ENCODE data around the gene RANBP9. TPM values are rescaled to one million over a fixed set of nuclear protein-coding genes. Genes with fewer than 3 reads are reported as not detected.

The RANBP9 gene
- total RNA-seq, 2 donors from 2014 or later = 27.2 to 35.0 TPM

GRCh38 chr6:13617066-13617465, 94.6 kb downstream of the RANBP9 start:
- Histone ChIP-seq H3K4me1 (peaks cover 7% of the 10 kb centered on the region), H3K4me3 (no peak overlapping the region), H3K36me3 (peaks cover 19% of the 10 kb centered on the region), H3K27ac (no peak overlapping the region), H3K9me3 (no peaks in the 10 kb centered on the region), H3K27me3 (no peaks in the 10 kb centered on the region), H3K9ac (ENCODE audit: low read depth in 2 of 2, low read length in 2 of 2) (no peak overlapping the region)
- intact Hi-C loops (cut with DNase I) = no loop called here
- no peak for DNase-seq
- TF ChIP-seq, protein P1, sequence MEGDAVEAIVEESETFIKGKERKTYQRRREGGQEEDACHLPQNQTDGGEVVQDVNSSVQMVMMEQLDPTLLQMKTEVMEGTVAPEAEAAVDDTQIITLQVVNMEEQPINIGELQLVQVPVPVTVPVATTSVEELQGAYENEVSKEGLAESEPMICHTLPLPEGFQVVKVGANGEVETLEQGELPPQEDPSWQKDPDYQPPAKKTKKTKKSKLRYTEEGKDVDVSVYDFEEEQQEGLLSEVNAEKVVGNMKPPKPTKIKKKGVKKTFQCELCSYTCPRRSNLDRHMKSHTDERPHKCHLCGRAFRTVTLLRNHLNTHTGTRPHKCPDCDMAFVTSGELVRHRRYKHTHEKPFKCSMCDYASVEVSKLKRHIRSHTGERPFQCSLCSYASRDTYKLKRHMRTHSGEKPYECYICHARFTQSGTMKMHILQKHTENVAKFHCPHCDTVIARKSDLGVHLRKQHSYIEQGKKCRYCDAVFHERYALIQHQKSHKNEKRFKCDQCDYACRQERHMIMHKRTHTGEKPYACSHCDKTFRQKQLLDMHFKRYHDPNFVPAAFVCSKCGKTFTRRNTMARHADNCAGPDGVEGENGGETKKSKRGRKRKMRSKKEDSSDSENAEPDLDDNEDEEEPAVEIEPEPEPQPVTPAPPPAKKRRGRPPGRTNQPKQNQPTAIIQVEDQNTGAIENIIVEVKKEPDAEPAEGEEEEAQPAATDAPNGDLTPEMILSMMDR (IDR thresholded peaks at IDR 0.05) = no peak

- H3K27ac ChIP-seq = peak overlapping the region; percentile 87
- H3K9me3 ChIP-seq = no peaks in the 10 kb centered on the region
- H3K4me3 ChIP-seq = peak overlapping the region; percentile 78
- no peaks in the 10 kb centered on the region for H3K27me3 ChIP-seq
- peak overlapping the region; percentile 82 to 97 for H3K9ac ChIP-seq (ENCODE audit: low read depth in 2 of 2, low read length in 2 of 2)
- TF ChIP-seq, protein P1 (IDR thresholded peaks at IDR 0.05) = no peak
- peak; percentile 71 for DNase-seq
- peaks cover 7% of the 10 kb centered on the region for H3K4me1 ChIP-seq
- intact Hi-C loops (cut with DNase I) = no loop called here
- H3K36me3 ChIP-seq = peaks cover 8% of the 10 kb centered on the region
These were observed 95.9 kb downstream of the RANBP9 start for GRCh38 chr6:13615792-13616120.

GRCh38 chr6:13614926-13615791, 96.5 kb downstream of the RANBP9 start, which contains the start of gene NOL7:
Gene NOL7, plus strand, starts transcription at chr6:13615335. Its CDS starts 24 bp downstream, at chr6:13615359.
- TF ChIP-seq, protein P1 (IDR thresholded peaks at IDR 0.05) = peak; percentile 80
- H3K9me3 ChIP-seq = no peaks in the 10 kb centered on the region
- H3K27me3 ChIP-seq = no peaks in the 10 kb centered on the region
- H3K4me1 ChIP-seq = peaks cover 7% of the 10 kb centered on the region
- H3K36me3 ChIP-seq = peaks cover 7% of the 10 kb centered on the region
- H3K27ac ChIP-seq = peak within 1 kb of the TSS; percentile 87
- H3K9ac ChIP-seq (ENCODE audit: low read depth in 2 of 2, low read length in 2 of 2) = peak within 1 kb of the TSS; percentile 95 to 97
- intact Hi-C loops (cut with DNase I) = no loop called here
- peak within 1 kb of the TSS; percentile 78 for H3K4me3 ChIP-seq
- peak; percentile 98 for DNase-seq

GRCh38 chr6:13614126-13614925, 97.3 kb downstream of the RANBP9 start:
- peaks cover 7% of the 10 kb centered on the region for H3K4me1 ChIP-seq
- peaks cover 4% of the 10 kb centered on the region for H3K36me3 ChIP-seq
- peak overlapping the region; percentile 78 for H3K4me3 ChIP-seq
- intact Hi-C loops (cut with DNase I) = no loop called here
- peak; percentile 58 for DNase-seq
- H3K27ac ChIP-seq = peak overlapping the region; percentile 87
- H3K27me3 ChIP-seq = no peaks in the 10 kb centered on the region
- TF ChIP-seq, protein P1 (IDR thresholded peaks at IDR 0.05) = no peak
- H3K9ac ChIP-seq (ENCODE audit: low read depth in 2 of 2, low read length in 2 of 2) = peak overlapping the region; percentile 95 to 97
- no peaks in the 10 kb centered on the region for H3K9me3 ChIP-seq

- no peaks in the 10 kb centered on the region for H3K27me3 ChIP-seq
- H3K27ac ChIP-seq = no peak overlapping the region
- no peaks in the 10 kb centered on the region for H3K9me3 ChIP-seq
- TF ChIP-seq, protein P1 (IDR thresholded peaks at IDR 0.05) = no peak
- peak overlapping the region in 1 of 2 donors; percentile 21 for H3K9ac ChIP-seq (ENCODE audit: low read depth in 2 of 2, low read length in 2 of 2)
- intact Hi-C loops (cut with DNase I) = no loop called here
- no peak overlapping the region for H3K4me3 ChIP-seq
- H3K4me1 ChIP-seq = peaks cover 7% of the 10 kb centered on the region
- no peak for DNase-seq
- H3K36me3 ChIP-seq = no peaks in the 10 kb centered on the region
These were observed 98.5 kb downstream of the RANBP9 start for GRCh38 chr6:13613029-13613594.
